HL-60/S4 treated with phorbol 12-myristate 13-acetate at 8.2 ng/mL for 4 days and 3 days (cell line): ENCODE measurements around the gene CENPU.

Source experiments
- in situ Hi-C: fragments of 300-500 bp; cut with MboI; formaldehyde crosslinking; loops from 2 replicates; pipeline ENCODE4 v1.15.0; 2022; ENCODE audit warnings: low sequenced_read_pairs

Gene CENPU

GRCh38 chr4:184645904-184646610, 87.8 kb downstream of the CENPU start:
- in situ Hi-C loops: no loop called here

GRCh38 chr4:184644553-184645307, 89.2 kb downstream of the CENPU start:
- in situ Hi-C loops: no loop called here
